Transverse colon (tissue), 4 donors: Measurements from ENCODE around the gene UBAP2. TPM values are rescaled to one million over a fixed set of nuclear protein-coding genes. Genes with fewer than 3 reads are reported as not detected.

Experiments
- DNase-seq: peaks from one replicate; pipeline ENCODE4 v3.0.0-alpha.2; 2019
- H3K27ac ChIP-seq, 4 donors: fragments of 200-600 bp; sonication (generic); 2 replicates each; pipeline ENCODE4 v1.5.1; 2016 to 2018; ENCODE audit warnings: inconsistent platforms in 4 of 4
- H3K27me3 ChIP-seq: fragments of 200-600 bp; sonication (generic); 2 replicates; pipeline ENCODE4 v1.5.1; 2017; ENCODE audit warnings: inconsistent platforms
- H3K36me3 ChIP-seq, 4 donors: fragments of 200-600 bp; sonication (generic); 2 replicates each; pipeline ENCODE4 v1.5.1; 2017 to 2019; ENCODE audit warnings: inconsistent platforms in 4 of 4
- H3K4me1 ChIP-seq, 4 donors: fragments of 200-600 bp; sonication (generic); 2 replicates each; pipeline ENCODE4 v1.5.1; 2017 to 2020; ENCODE audit warnings: inconsistent platforms in 4 of 4
- H3K4me3 ChIP-seq, 4 donors: fragments of 200-600 bp; sonication (generic); 1 replicate in 1 of 4; 2 replicates in 3 of 4; pipeline versions ENCODE4 v1.5.1 to v1.6.1; 2017 to 2019; ENCODE audit warnings: inconsistent platforms in 4 of 4
- H3K9me3 ChIP-seq, 2 donors: fragments of 200-600 bp; sonication (generic); 2 replicates each; pipeline ENCODE4 v1.5.1; 2017 to 2019; ENCODE audit warnings: inconsistent platforms in 2 of 2
- CTCF ChIP-seq, 5 experiments: fragments of 200-600 bp in 3 of 5; fragments of 450-650 bp in 2 of 5; sonication (generic) in 3 of 5; IDR thresholded peaks; 1 replicate in 2 of 5; 2 replicates in 3 of 5; pipeline ENCODE4 v1.5.1; 2016 to 2017; ENCODE audit warnings: antibody characterized with exemption in 5 of 5, inconsistent platforms in 3 of 5, mild to moderate bottlenecking in 2 of 5, moderate library complexity in 1 of 5
- EP300 ChIP-seq: sonication (generic); formaldehyde crosslinking; IDR thresholded peaks from one replicate; pipeline ENCODE4 v1.6.1; 2017; ENCODE audit warnings: antibody characterized with exemption, low read depth
- POLR2A ChIP-seq: fragments of 450-650 bp; IDR thresholded peaks from one replicate; pipeline ENCODE4 v1.6.1; 2016; ENCODE audit warnings: antibody characterized with exemption, mild to moderate bottlenecking, moderate library complexity
- POLR2AphosphoS5 ChIP-seq, 3 donors: sonication (generic); formaldehyde crosslinking; IDR thresholded peaks; one replicate each; pipeline ENCODE4 v1.6.1; 2016; ENCODE audit warnings: antibody characterized with exemption in 3 of 3
- WGBS, 2 donors: methylation state at CpG; one replicate each; pipeline ENCODE4 v1.1.5; 2018; ENCODE audit warnings: low coverage in 1 of 2; 5-methylcytosine and 5-hydroxymethylcytosine counted together
- in situ Hi-C, 4 donors: fragments of 200-750 bp; cut with MboI; loops; one replicate each; pipeline versions ENCODE4 v1.15.0 to v1.15.1; 2017; ENCODE audit warnings: low sequenced_read_pairs in 3 of 4, low pct_ligation_motif_present in 1 of 4, low pct_unique_long_range_greater_than_20kb in 1 of 4
- intact Hi-C: fragments of 100-400 bp; cut with DNase I; formaldehyde crosslinking; loops from one replicate; pipeline ENCODE4 v1.15.1; 2023; ENCODE audit warnings: low total_unique reads
- total RNA-seq, 4 donors: library from RNA; depleted of rRNA; stranded (reverse); fragments of >200 nt; gene quantifications; one replicate each; pipeline ENCODE4 v1.1.0, GENCODE V29; 2016

UBAP2 gene
- total RNA-seq, 4 donors from 2014 or later = 22.5 to 52.1 (median 31.7) TPM

- in situ Hi-C loops (no loop called here), intact Hi-C loops (no loop called here)
- DNase-seq = no peak
- TF ChIP-seq POLR2AphosphoS5 (IDR thresholded peaks at IDR 0.05) (no peak), POLR2A (no peak), CTCF (IDR thresholded peaks at IDR 0.05) (no peak), EP300 (no peak)
- WGBS, 2 donors = 78% methylated on average over 2 of the region's 2 CpGs
- Histone ChIP-seq H3K4me3 (no peak overlapping the region), H3K36me3 (peaks cover 0 to 25% (median 11%) of the 10 kb centered on the region in 4 donors), H3K27me3 (no peaks in the 10 kb centered on the region), H3K27ac (no peak overlapping the region), H3K4me1 (peaks cover 0 to 3% (median 0%) of the 10 kb centered on the region in 4 donors), H3K9me3 (no peaks in the 10 kb centered on the region)
Observed at GRCh38 chr9:33952066-33952465, 96.6 kb downstream of the UBAP2 start.

GRCh38 chr9:33950371-33950770, 98.3 kb downstream of the UBAP2 start:
- in situ Hi-C loops (no loop called here), intact Hi-C loops (no loop called here)
- DNase-seq = no peak
- Histone ChIP-seq H3K27me3 (no peaks in the 10 kb centered on the region), H3K9me3 (no peaks in the 10 kb centered on the region), H3K27ac (no peak overlapping the region), H3K4me1 (peaks cover 0 to 5% (median 0%) of the 10 kb centered on the region in 4 donors), H3K36me3 (peaks cover 0 to 18% (median 7%) of the 10 kb centered on the region in 4 donors), H3K4me3 (no peak overlapping the region)
- WGBS, 2 donors = 83 to 96% methylated on average over 1 of the region's 1 CpG
- no peak for TF ChIP-seq CTCF (IDR thresholded peaks at IDR 0.05)
- no peak for TF ChIP-seq POLR2A
- no peak for TF ChIP-seq EP300
- no peak for TF ChIP-seq POLR2AphosphoS5 (IDR thresholded peaks at IDR 0.05)

- TF ChIP-seq POLR2AphosphoS5 (IDR thresholded peaks at IDR 0.05) (peak in 2 of 3 donors; percentile 19 to 40), POLR2A (no peak), CTCF (IDR thresholded peaks at IDR 0.05) (no peak)
- Histone ChIP-seq H3K27ac (peak overlapping the region in 1 of 4 donors; percentile 2), H3K27me3 (no peaks in the 10 kb centered on the region), H3K4me1 (peaks cover 0 to 5% (median 0%) of the 10 kb centered on the region in 4 donors), H3K9me3 (no peaks in the 10 kb centered on the region), H3K4me3 (no peak overlapping the region), H3K36me3 (peaks cover 0 to 20% (median 9%) of the 10 kb centered on the region in 4 donors)
- intact Hi-C loops (no loop called here), in situ Hi-C loops (no loop called here)
- WGBS, 2 donors = 83 to 96% methylated on average over 3 of the region's 3 CpGs
- DNase-seq = no peak
Observed at GRCh38 chr9:33946779-33947535, 101.7 kb downstream of the UBAP2 start.

GRCh38 chr9:33943389-33943788, 105.3 kb downstream of the UBAP2 start:
- WGBS, 2 donors = 64 to 69% methylated on average over 2 of the region's 2 CpGs
- intact Hi-C loops = no loop called here

More at GRCh38 chr9:33943389-33943788, 105.3 kb downstream of the UBAP2 start:
- no peak overlapping the region for H3K27ac ChIP-seq
- H3K36me3 ChIP-seq = peaks cover 0 to 29% (median 10%) of the 10 kb centered on the region in 4 donors
- DNase-seq = no peak
- H3K4me1 ChIP-seq = peaks cover 0 to 10% (median 7%) of the 10 kb centered on the region in 4 donors
- no peaks in the 10 kb centered on the region for H3K27me3 ChIP-seq
- no peaks in the 10 kb centered on the region for H3K9me3 ChIP-seq
- H3K4me3 ChIP-seq = no peak overlapping the region
- TF ChIP-seq POLR2AphosphoS5 (IDR thresholded peaks at IDR 0.05) (no peak), EP300 (no peak), POLR2A (no peak), CTCF (IDR thresholded peaks at IDR 0.05) (no peak)
- in situ Hi-C loops = no loop called here
